Epithelial cell of umbilical artery (primary cell): Measurements from ENCODE around the gene MRPL4. TPM values are rescaled to one million over a fixed set of nuclear protein-coding genes. Genes with fewer than 3 reads are reported as not detected.

Experiments
- total RNA-seq: library from RNA; depleted of rRNA; stranded (reverse); fragments of >200 nt; gene quantifications from 2 replicates; pipeline ENCODE4 v1.2.3, GENCODE V29; 2014

The MRPL4 gene
- total RNA-seq = 22.0 and 29.9 TPM in 2 replicates

DNA sequence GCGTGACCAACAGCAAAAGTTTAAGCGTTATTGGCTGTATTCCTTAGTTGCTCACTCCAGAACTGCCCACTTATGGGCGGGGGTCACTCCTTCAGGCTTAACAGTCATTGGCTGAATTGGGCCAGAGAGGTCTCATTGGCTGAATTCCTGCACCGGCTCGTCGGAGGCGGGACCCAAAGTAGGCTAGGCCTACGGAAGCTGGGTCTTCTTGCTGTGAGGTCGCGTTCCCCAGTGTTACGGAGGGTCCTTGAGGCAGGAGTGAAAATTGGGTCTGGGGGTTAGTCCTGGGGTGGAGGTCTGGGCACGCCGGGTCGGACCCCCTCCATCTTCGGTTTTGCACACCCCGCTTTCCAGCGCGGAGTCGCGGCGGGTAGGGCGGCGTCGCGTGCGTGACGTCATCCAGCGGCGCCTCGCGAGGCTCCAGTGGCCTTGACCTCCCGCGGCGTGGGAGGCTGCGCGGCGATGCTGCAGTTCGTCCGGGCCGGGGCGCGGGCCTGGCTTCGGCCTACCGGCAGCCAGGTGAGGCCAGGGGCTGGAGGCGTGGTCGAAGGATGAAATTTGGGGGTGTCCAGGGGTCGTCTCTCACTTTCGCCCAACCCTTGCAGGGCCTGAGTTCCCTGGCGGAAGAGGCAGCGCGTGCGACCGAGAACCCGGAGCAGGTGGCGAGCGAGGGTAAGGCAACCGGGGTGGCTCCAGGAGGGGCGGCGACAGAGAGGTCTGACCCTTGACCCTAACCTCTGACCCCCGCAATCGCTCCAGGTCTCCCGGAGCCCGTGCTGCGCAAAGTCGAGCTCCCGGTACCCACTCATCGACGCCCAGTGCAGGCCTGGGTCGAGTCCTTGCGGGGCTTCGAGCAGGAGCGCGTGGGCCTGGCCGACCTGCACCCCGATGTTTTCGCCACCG lies at the start of gene MRPL4:
MRPL4 (plus strand) TSS at position 423 of the 903 bp plus-strand sequence; CDS start at position 463, 40 bp downstream.

DNA sequence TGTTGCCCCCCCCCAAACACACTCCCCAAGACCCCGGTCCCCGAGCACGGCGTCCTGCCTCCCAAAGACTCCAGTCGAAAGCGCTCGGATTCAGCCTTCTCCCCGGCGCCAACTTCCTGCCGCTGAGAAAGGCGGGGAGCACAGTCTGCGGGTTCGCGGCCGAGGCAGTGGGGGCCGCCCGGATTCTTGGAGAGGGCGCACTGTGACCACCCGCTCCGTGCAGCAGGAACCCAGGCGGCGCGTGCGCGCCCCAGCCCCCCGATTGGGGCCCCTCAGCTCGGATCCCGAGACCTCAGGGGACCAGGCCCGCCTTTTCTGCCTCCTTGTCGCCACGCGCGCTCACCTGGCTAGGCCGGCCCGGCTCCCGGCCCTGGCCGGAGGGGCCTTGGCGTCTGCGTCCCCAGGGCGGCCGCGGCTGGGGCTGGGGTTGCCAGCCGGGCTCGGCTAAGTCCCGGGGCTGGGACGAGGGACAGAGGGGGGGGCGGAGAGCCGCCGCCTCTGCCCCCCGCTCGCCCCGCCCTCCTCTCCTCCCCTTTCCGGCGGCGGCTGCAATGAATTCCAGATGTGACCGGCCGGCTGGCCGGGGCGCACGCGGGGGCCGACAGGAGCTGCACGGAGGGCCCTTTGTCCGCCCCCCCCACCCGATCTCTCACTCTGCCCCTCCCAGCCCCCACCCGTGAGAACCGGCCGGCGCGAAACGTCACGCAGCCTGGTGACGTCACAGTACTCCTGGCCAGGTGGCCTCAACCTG lies 21.0 kb upstream of the MRPL4 start, which contains the start of gene S1PR2:
S1PR2 (minus strand) TSS at position 471 of the 751 bp plus-strand sequence. CDS start 6,426 bp downstream, outside the sequence.

DNA sequence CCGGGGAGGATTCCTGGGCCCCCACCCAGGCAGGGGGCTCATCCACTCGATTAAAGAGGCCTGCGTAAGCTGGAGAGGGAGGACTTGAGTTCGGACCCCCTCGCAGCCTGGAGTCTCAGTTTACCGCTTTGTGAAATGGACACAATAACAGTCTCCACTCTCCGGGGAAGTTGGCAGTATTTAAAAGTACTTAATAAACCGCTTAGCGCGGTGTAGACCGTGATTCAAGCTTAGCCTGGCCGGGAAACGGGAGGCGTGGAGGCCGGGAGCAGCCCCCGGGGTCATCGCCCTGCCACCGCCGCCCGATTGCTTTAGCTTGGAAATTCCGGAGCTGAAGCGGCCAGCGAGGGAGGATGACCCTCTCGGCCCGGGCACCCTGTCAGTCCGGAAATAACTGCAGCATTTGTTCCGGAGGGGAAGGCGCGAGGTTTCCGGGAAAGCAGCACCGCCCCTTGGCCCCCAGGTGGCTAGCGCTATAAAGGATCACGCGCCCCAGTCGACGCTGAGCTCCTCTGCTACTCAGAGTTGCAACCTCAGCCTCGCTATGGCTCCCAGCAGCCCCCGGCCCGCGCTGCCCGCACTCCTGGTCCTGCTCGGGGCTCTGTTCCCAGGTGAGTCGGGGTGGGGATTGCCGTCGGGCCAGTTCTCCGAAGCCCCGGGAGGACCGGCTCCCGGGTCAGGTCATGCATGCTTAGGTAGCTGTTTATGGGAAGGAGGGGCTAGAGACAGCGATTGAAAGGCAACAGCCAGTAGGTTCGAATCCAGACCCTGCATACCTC lies 18.8 kb downstream of the MRPL4 start, which contains the start of gene ICAM1:
ICAM1 (plus strand) TSS at position 505 of the 779 bp plus-strand sequence; CDS start at position 545, 40 bp downstream.

DNA sequence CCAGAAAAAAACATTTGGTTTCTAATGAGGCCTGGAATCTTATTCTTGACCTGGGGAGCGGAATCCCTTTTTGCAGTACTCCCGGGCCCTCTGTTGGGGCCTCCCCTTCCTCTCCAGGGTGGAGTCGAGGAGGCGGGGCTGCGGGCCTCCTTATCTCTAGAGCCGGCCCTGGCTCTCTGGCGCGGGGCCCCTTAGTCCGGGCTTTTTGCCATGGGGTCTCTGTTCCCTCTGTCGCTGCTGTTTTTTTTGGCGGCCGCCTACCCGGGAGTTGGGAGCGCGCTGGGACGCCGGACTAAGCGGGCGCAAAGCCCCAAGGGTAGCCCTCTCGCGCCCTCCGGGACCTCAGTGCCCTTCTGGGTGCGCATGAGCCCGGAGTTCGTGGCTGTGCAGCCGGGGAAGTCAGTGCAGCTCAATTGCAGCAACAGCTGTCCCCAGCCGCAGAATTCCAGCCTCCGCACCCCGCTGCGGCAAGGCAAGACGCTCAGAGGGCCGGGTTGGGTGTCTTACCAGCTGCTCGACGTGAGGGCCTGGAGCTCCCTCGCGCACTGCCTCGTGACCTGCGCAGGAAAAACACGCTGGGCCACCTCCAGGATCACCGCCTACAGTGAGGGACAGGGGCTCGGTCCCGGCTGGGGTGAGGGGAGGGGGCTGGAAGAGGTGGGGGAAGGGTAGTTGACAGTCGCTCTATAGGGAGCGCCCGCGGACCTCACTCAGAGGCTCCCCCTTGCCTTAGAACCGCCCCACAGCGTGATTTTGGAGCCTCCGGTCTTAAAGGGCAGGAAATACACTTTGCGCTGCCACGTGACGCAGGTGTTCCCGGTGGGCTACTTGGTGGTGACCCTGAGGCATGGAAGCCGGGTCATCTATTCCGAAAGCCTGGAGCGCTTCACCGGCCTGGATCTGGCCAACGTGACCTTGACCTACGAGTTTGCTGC lies 35.1 kb downstream of the MRPL4 start, which contains the start of gene ICAM4:
ICAM4 (plus strand) TSS at position 153 of the 935 bp plus-strand sequence; CDS start at position 211, 58 bp downstream.

DNA sequence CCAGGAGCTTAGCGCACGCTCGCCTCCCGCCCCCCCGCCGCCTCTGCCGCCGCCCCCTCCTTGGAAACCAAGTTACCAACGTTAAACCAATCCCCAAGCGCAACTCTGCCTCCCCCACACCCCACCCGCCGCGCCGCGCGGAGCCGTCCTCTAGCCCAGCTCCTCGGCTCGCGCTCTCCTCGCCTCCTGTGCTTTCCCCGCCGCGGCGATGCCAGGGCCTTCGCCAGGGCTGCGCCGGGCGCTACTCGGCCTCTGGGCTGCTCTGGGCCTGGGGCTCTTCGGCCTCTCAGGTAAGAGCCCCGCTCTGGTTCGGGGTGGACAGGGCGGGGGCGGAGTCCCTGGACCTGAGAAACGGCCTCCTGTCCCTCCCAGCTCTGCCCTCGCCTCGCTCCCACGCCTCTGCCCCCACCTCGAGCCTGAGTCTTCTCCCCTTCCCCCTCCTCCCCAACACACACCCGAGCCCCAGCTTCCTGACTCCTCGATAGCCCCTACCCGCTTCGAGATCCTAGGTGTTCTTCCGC lies 37.9 kb downstream of the MRPL4 start, which contains the start of gene ICAM5:
ICAM5 (plus strand) TSS at position 117 of the 521 bp plus-strand sequence; CDS start at position 209, 92 bp downstream.

DNA sequence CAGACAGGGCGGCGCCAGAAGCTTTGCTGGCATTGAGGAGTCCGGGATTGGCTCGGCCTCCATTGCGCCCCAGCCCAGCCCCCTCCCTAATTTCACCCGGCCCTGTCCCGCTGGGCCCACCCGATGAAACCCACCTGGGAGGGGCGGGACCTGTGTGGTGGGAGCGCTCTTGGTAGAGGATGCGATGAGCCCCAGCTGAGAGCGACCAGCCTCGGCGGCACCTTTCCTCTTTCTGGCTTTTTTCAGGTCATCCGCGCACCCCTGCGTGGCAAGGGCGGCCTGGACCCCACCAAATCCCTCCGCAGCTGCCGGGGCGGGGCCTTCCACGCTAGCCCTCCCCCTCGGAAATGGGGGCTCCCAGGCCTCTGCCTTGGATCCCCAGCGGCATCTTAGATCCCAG lies 57.4 kb downstream of the MRPL4 start, which contains the start of gene ZGLP1:
ZGLP1 (minus strand) TSS at position 393 of the 400 bp plus-strand sequence.

Other genes with a start within 250 kb of the MRPL4 start
- under 0.01 TPM in 2 replicates for gene COL5A3, start 241.7 kb upstream of the MRPL4 start, total RNA-seq
- gene RDH8, start 238.7 kb upstream of the MRPL4 start, total RNA-seq = not detected in 2 replicates
- gene SHFL, start 165.9 kb upstream of the MRPL4 start, total RNA-seq = 15.9 and 45.0 TPM in 2 replicates
- under 0.01 TPM in 1 of 2 replicates, not detected in the other for gene ANGPTL6, start 149.5 kb upstream of the MRPL4 start, total RNA-seq
- 35.7 and 43.9 TPM in 2 replicates for gene PPAN, start 145.9 kb upstream of the MRPL4 start, total RNA-seq
- gene P2RY11, start 140.5 kb upstream of the MRPL4 start, total RNA-seq = 2.0 and 2.9 TPM in 2 replicates
- gene EIF3G, start 132.3 kb upstream of the MRPL4 start, total RNA-seq = 354 and 514 TPM in 2 replicates
- gene DNMT1, start 57.3 kb upstream of the MRPL4 start, total RNA-seq = 33.7 and 39.3 TPM in 2 replicates
- gene S1PR2, start 20.9 kb upstream of the MRPL4 start, total RNA-seq = 0.61 and 0.65 TPM in 2 replicates
- 7.1 and 22.9 TPM in 2 replicates for gene ICAM1, start 18.9 kb downstream of the MRPL4 start, total RNA-seq
- gene ICAM4, start 34.7 kb downstream of the MRPL4 start, total RNA-seq = 0.65 and 1.4 TPM in 2 replicates
- under 0.01 and 0.76 TPM in 2 replicates for gene ICAM5, start 37.7 kb downstream of the MRPL4 start, total RNA-seq
- gene ZGLP1, start 57.6 kb downstream of the MRPL4 start, total RNA-seq = under 0.01 and 0.15 TPM in 2 replicates
- gene FDX2, start 63.8 kb downstream of the MRPL4 start, total RNA-seq = 11.0 and 15.7 TPM in 2 replicates
- 7.1 and 7.4 TPM in 2 replicates for gene RAVER1, start 81.3 kb downstream of the MRPL4 start, total RNA-seq
- 11.7 and 16.6 TPM in 2 replicates for gene ICAM3, start 87.4 kb downstream of the MRPL4 start, total RNA-seq
- gene TYK2, start 128.4 kb downstream of the MRPL4 start, total RNA-seq = 59.1 and 82.8 TPM in 2 replicates
- 309 and 362 TPM in 2 replicates for gene CDC37, start 151.3 kb downstream of the MRPL4 start, total RNA-seq
- 1.6 and 1.7 TPM in 2 replicates for gene PDE4A, start 168.3 kb downstream of the MRPL4 start, total RNA-seq